Astrocyte (in vitro differentiated cells and primary cell): Measurements from ENCODE around the gene UQCR11. TPM values are rescaled to one million over a fixed set of nuclear protein-coding genes. Genes with fewer than 3 reads are reported as not detected.
A peak's percentile ranks its signal among the peaks of the same experiment; 100 is the strongest.

Experiments used
- DNase-seq: peaks from one replicate; pipeline ENCODE4 v3.0.0-alpha.2; 2010; ENCODE audit warnings: low read depth
- FAIRE-seq: peaks from 2 replicates; lab custom pipeline; 2011; peaks lifted over from hg19 to GRCh38; lab: Jason Lieb, UNC
- H2AFZ ChIP-seq: 2 replicates; pipeline ENCODE4 v1.6.0; 2012; ENCODE audit warnings: low read depth, low read length, inconsistent platforms
- H3K27ac ChIP-seq: 2 replicates; pipeline ENCODE4 v1.5.1; 2011; ENCODE audit warnings: low read depth, low read length, inconsistent platforms
- H3K27me3 ChIP-seq: 2 replicates; pipeline ENCODE4 v1.6.0; 2011; ENCODE audit warnings: low read length, inconsistent platforms; ENCODE audit not compliant: insufficient read depth
- H3K36me3 ChIP-seq: 2 replicates; pipeline ENCODE4 v1.5.1; 2011; ENCODE audit warnings: low read length, inconsistent platforms; ENCODE audit not compliant: insufficient read depth
- H3K4me1 ChIP-seq: 2 replicates; pipeline ENCODE4 v1.5.1; 2011; ENCODE audit warnings: low read length, inconsistent platforms; ENCODE audit not compliant: insufficient read depth
- H3K4me2 ChIP-seq: 2 replicates; pipeline ENCODE4 v1.6.0; 2012; ENCODE audit warnings: low read length, inconsistent platforms
- H3K4me3 ChIP-seq: 2 replicates; pipeline ENCODE4 v1.5.1; 2011; ENCODE audit warnings: low read depth, mild to moderate bottlenecking, low read length, inconsistent platforms; ENCODE audit not compliant: insufficient read depth
- H3K79me2 ChIP-seq: 2 replicates; pipeline ENCODE4 v1.6.0; 2012; ENCODE audit warnings: mild to moderate bottlenecking, low read length, inconsistent platforms; ENCODE audit not compliant: insufficient read depth
- H3K9ac ChIP-seq: 2 replicates; pipeline ENCODE4 v1.6.0; 2012; ENCODE audit warnings: mild to moderate bottlenecking, low read length, inconsistent platforms
- H3K9me3 ChIP-seq: 2 replicates; pipeline ENCODE4 v1.5.1; 2012; ENCODE audit warnings: low read depth, mild to moderate bottlenecking, low read length, inconsistent platforms; ENCODE audit not compliant: insufficient read depth
- H4K20me1 ChIP-seq: 2 replicates; pipeline ENCODE4 v1.6.0; 2012; ENCODE audit warnings: low read length, inconsistent platforms; ENCODE audit not compliant: insufficient read depth
- H3K27ac Mint-ChIP-seq: one replicate; pipeline ENCODE4 v1.8.0; 2021; ENCODE audit warnings: mild to moderate bottlenecking, mixed read lengths; ENCODE audit not compliant: unreplicated experiment
- H3K27me3 Mint-ChIP-seq: one replicate; pipeline ENCODE4 v1.8.0; 2021; ENCODE audit warnings: low read depth, mixed read lengths; ENCODE audit not compliant: unreplicated experiment
- H3K36me3 Mint-ChIP-seq: one replicate; pipeline ENCODE4 v1.8.0; 2021; ENCODE audit warnings: low read depth, mixed read lengths; ENCODE audit not compliant: unreplicated experiment
- H3K4me1 Mint-ChIP-seq: one replicate; pipeline ENCODE4 v1.8.0; 2021; ENCODE audit warnings: low read depth, mixed read lengths; ENCODE audit not compliant: unreplicated experiment
- H3K4me3 Mint-ChIP-seq: one replicate; pipeline ENCODE4 v1.8.0; 2021; ENCODE audit warnings: mild to moderate bottlenecking, moderate library complexity, mixed read lengths; ENCODE audit not compliant: unreplicated experiment
- H3K9me3 Mint-ChIP-seq: one replicate; pipeline ENCODE4 v1.8.0; 2021; ENCODE audit warnings: mild to moderate bottlenecking, mixed read lengths; ENCODE audit not compliant: unreplicated experiment
- CTCF ChIP-seq: IDR thresholded peaks from 2 replicates; pipeline ENCODE4 v1.5.1; 2011; ENCODE audit warnings: low read depth, mild to moderate bottlenecking, inconsistent platforms, low read length, moderate library complexity; ENCODE audit not compliant: insufficient read depth
- EZH2 ChIP-seq: IDR thresholded peaks from 2 replicates; pipeline ENCODE4 v1.6.1; 2012; ENCODE audit warnings: mild to moderate bottlenecking, low read length, inconsistent platforms; ENCODE audit not compliant: insufficient read depth
- total RNA-seq: library from RNA; stranded (reverse); gene quantifications from 2 replicates; pipeline ENCODE4 v1.2.1, GENCODE V29; 2021

UQCR11 gene
- total RNA-seq, 1 donor from 2014 or later: 255 TPM

GRCh38 chr19:1653300-1653628 is 48.0 kb upstream of the UQCR11 start:
- peak overlapping the region; percentile 93 for H2AFZ ChIP-seq
- TF ChIP-seq CTCF: no peak
- no peak for TF ChIP-seq EZH2
- H3K4me3 Mint-ChIP-seq: peak overlapping the region; percentile 86

GRCh38 chr19:1652471-1653299 is 47.4 kb upstream of the UQCR11 start, which contains the start of gene TCF3:
TSS of gene TCF3 (minus strand) at chr19:1652615. CDS start at chr19:1650248, 2,367 bp downstream.
- H3K27ac ChIP-seq: peak within 1 kb of the TSS; percentile 100
- peaks cover 42% of the 10 kb centered on the region for H3K79me2 ChIP-seq
- no peaks in the 10 kb centered on the region for H3K9me3 Mint-ChIP-seq
- peaks cover 3% of the 10 kb centered on the region for H3K36me3 Mint-ChIP-seq
- no peaks in the 10 kb centered on the region for H3K9me3 ChIP-seq
- peak within 1 kb of the TSS; percentile 92 for H3K4me3 Mint-ChIP-seq
- H3K36me3 ChIP-seq: no peaks in the 10 kb centered on the region
- H3K27me3 Mint-ChIP-seq: peaks cover 9% of the 10 kb centered on the region
- peaks cover 3% of the 10 kb centered on the region for H3K4me1 ChIP-seq
- H3K9ac ChIP-seq: peak within 1 kb of the TSS; percentile 100
- no peaks in the 10 kb centered on the region for H3K27me3 ChIP-seq
- H3K4me2 ChIP-seq: peak within 1 kb of the TSS; percentile 99
- peaks cover 37% of the 10 kb centered on the region for H4K20me1 ChIP-seq
- peak; percentile 98 for DNase-seq
- TF ChIP-seq CTCF (no peak), EZH2 (no peak)
- peak within 1 kb of the TSS; percentile 84 for H3K4me3 ChIP-seq
- H3K4me1 Mint-ChIP-seq: no peaks in the 10 kb centered on the region
- H2AFZ ChIP-seq: peak within 1 kb of the TSS; percentile 100
- FAIRE-seq: peak; percentile 39
- peak within 1 kb of the TSS; percentile 89 for H3K27ac Mint-ChIP-seq

More at GRCh38 chr19:1653300-1653628, 48.0 kb upstream of the UQCR11 start:
- FAIRE-seq (no peak), DNase-seq (no peak)
- no peaks in the 10 kb centered on the region for H3K4me1 Mint-ChIP-seq
- Histone ChIP-seq H3K9ac (peak overlapping the region; percentile 100), H3K27me3 (no peaks in the 10 kb centered on the region), H3K27ac (peak overlapping the region; percentile 79), H3K4me1 (peaks cover 3% of the 10 kb centered on the region), H3K9me3 (no peaks in the 10 kb centered on the region), H3K4me2 (peak overlapping the region; percentile 91), H3K4me3 (peak overlapping the region; percentile 67), H3K79me2 (peaks cover 36% of the 10 kb centered on the region), H3K36me3 (no peaks in the 10 kb centered on the region), H4K20me1 (peaks cover 31% of the 10 kb centered on the region)
- peak overlapping the region; percentile 89 for H3K27ac Mint-ChIP-seq
- H3K27me3 Mint-ChIP-seq: peaks cover 9% of the 10 kb centered on the region
- no peaks in the 10 kb centered on the region for H3K9me3 Mint-ChIP-seq
- peaks cover 3% of the 10 kb centered on the region for H3K36me3 Mint-ChIP-seq
